ENCODE data around the gene MCF2L2. TPM values are rescaled to one million over a fixed set of nuclear protein-coding genes. Genes with fewer than 3 reads are reported as not detected.

The MCF2L2 gene
- total and polyA plus RNA-seq, 2 donors (not counting 1 experiment from before 2014, with no cell fraction given) = 0.03 to 1.6 TPM

DNA sequence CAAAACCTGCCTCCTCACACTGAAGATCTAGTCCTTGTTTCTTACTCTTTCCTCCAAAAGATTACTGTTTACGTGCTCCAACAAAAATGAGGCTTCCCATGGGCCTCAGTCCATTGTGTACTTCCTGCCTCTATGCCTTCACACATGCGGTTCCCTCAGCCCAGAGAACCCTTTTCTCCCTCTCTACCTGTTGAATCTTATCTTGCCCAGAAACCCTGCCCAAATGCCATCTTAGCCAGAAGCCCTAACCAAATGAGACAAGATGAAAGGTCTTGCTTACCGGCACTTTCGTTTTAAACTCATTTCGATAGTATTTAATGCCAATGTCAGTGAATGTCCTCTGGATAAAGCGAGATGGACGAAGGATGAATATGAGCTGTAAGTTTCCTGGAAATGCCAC, 89.9 kb downstream of the MCF2L2 start:
- 96% methylated on average over 7 of the region's 7 CpGs for WGBS (ENCODE audit: insufficient coverage)
- Histone ChIP-seq H3K9me3 (ENCODE audit: control extremely low read depth in 1 of 3, control insufficient read depth in 2 of 3, insufficient read depth in 1 of 3, low read length in 2 of 3) (no peaks in the 10 kb centered on the region), H2AFZ (ENCODE audit: insufficient read depth, low read depth, low read length, poor library complexity, severe bottlenecking) (no peak overlapping the region), H3K4me3 (ENCODE audit: control extremely low read depth in 1 of 5, extremely low read depth in 1 of 5, insufficient read depth in 1 of 5, low read depth in 2 of 5, low read length in 4 of 5) (no peak overlapping the region), H3K9ac (ENCODE audit: low read length) (no peak overlapping the region), H3K79me2 (ENCODE audit: control insufficient read depth, insufficient read depth, low read length) (no peaks in the 10 kb centered on the region), H3K27ac (ENCODE audit: low read length in 2 of 2) (no peak overlapping the region), H4K20me1 (ENCODE audit: control insufficient read depth, insufficient read depth, low read length, poor library complexity, severe bottlenecking) (no peaks in the 10 kb centered on the region), H3K36me3 (replicated peaks in 1 of 2; ENCODE audit: control extremely low read depth in 1 of 2, control insufficient read depth in 1 of 2, extremely low read depth in 1 of 2, insufficient read depth in 2 of 2, low read length in 1 of 2) (no peaks in the 10 kb centered on the region), H3K4me2 (replicated peaks; ENCODE audit: low read depth, low read length, poor library complexity, severe bottlenecking) (no peak overlapping the region), H3K27me3 (replicated peaks in 1 of 4; ENCODE audit: control extremely low read depth in 1 of 4, control insufficient read depth in 3 of 4, insufficient read depth in 4 of 4, low read length in 3 of 4) (no peaks in the 10 kb centered on the region), H3K4me1 (ENCODE audit: control insufficient read depth in 2 of 2, insufficient read depth in 2 of 2, low read length in 2 of 2) (no peaks in the 10 kb centered on the region)
- POLR2A ChIA-PET = no interaction called here
- Mint-ChIP-seq H3K4me3 (no peak overlapping the region), H3K27me3 (peaks cover 2% of the 10 kb centered on the region), H3K27ac (no peak overlapping the region), H3K4me1 (no peaks in the 10 kb centered on the region), H3K9me3 (ENCODE audit: insufficient read depth) (no peaks in the 10 kb centered on the region)
- CTCF ChIA-PET = no interaction called here
- intact Hi-C loops (cut with micrococcal nuclease) = no loop called here
- ATAC-seq (ENCODE audit: low read depth) (no peak), DNase-seq (no peak)
- no peak for TF ChIP-seq EZH2 (IDR thresholded peaks at IDR 0.05; ENCODE audit: borderline replicate concordance, insufficient read depth, low read depth, low read length, poor library complexity, severe bottlenecking)
- TF ChIP-seq, protein P1, sequence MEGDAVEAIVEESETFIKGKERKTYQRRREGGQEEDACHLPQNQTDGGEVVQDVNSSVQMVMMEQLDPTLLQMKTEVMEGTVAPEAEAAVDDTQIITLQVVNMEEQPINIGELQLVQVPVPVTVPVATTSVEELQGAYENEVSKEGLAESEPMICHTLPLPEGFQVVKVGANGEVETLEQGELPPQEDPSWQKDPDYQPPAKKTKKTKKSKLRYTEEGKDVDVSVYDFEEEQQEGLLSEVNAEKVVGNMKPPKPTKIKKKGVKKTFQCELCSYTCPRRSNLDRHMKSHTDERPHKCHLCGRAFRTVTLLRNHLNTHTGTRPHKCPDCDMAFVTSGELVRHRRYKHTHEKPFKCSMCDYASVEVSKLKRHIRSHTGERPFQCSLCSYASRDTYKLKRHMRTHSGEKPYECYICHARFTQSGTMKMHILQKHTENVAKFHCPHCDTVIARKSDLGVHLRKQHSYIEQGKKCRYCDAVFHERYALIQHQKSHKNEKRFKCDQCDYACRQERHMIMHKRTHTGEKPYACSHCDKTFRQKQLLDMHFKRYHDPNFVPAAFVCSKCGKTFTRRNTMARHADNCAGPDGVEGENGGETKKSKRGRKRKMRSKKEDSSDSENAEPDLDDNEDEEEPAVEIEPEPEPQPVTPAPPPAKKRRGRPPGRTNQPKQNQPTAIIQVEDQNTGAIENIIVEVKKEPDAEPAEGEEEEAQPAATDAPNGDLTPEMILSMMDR (IDR thresholded peaks at IDR 0.05) = no peak

- intact Hi-C loops (cut with micrococcal nuclease) = no loop called here
- H3K9me3 Mint-ChIP-seq (ENCODE audit: insufficient read depth) = no peaks in the 10 kb centered on the region
- no peaks in the 10 kb centered on the region for H3K4me1 Mint-ChIP-seq
- no peak overlapping the region for H3K4me3 Mint-ChIP-seq
- DNase-seq (no peak), ATAC-seq (ENCODE audit: low read depth) (no peak)
- no peak overlapping the region for H3K27ac Mint-ChIP-seq
- ChIA-PET CTCF (no interaction called here), POLR2A (no interaction called here)
- no peak overlapping the region for H2AFZ ChIP-seq (ENCODE audit: insufficient read depth, low read depth, low read length, poor library complexity, severe bottlenecking)
- no peaks in the 10 kb centered on the region for H4K20me1 ChIP-seq (ENCODE audit: control insufficient read depth, insufficient read depth, low read length, poor library complexity, severe bottlenecking)
- H3K79me2 ChIP-seq (ENCODE audit: control insufficient read depth, insufficient read depth, low read length) = no peaks in the 10 kb centered on the region
- no peaks in the 10 kb centered on the region for H3K9me3 ChIP-seq (ENCODE audit: control extremely low read depth in 1 of 3, control insufficient read depth in 2 of 3, insufficient read depth in 1 of 3, low read length in 2 of 3)
- no peak overlapping the region for H3K4me3 ChIP-seq (ENCODE audit: control extremely low read depth in 1 of 5, extremely low read depth in 1 of 5, insufficient read depth in 1 of 5, low read depth in 2 of 5, low read length in 4 of 5)
- no peak overlapping the region for H3K9ac ChIP-seq (ENCODE audit: low read length)
- peaks cover 4% of the 10 kb centered on the region for H3K27me3 Mint-ChIP-seq
- no peaks in the 10 kb centered on the region for H3K4me1 ChIP-seq (ENCODE audit: control insufficient read depth in 2 of 2, insufficient read depth in 2 of 2, low read length in 2 of 2)
- TF ChIP-seq EZH2 (IDR thresholded peaks at IDR 0.05; ENCODE audit: borderline replicate concordance, insufficient read depth, low read depth, low read length, poor library complexity, severe bottlenecking) = no peak
- TF ChIP-seq, protein P1 (IDR thresholded peaks at IDR 0.05) = no peak
- no peaks in the 10 kb centered on the region for H3K27me3 ChIP-seq (replicated peaks in 1 of 4; ENCODE audit: control extremely low read depth in 1 of 4, control insufficient read depth in 3 of 4, insufficient read depth in 4 of 4, low read length in 3 of 4)
- H3K27ac ChIP-seq (ENCODE audit: low read length in 2 of 2) = no peak overlapping the region
- 91% methylated on average over 6 of the region's 8 CpGs for WGBS (ENCODE audit: insufficient coverage)
- no peak overlapping the region for H3K4me2 ChIP-seq (replicated peaks; ENCODE audit: low read depth, low read length, poor library complexity, severe bottlenecking)
- H3K36me3 ChIP-seq (replicated peaks in 1 of 2; ENCODE audit: control extremely low read depth in 1 of 2, control insufficient read depth in 1 of 2, extremely low read depth in 1 of 2, insufficient read depth in 2 of 2, low read length in 1 of 2) = no peaks in the 10 kb centered on the region
These were observed 95.9 kb downstream of the MCF2L2 start for GRCh38 chr3:183332487-183332886.

Data from B cell (primary cell).